GM21576 (cell line): ENCODE data around the gene GCNT2.
"Not testable (repeated sequence)": the region's sequence is repeated elsewhere in the genome, so short reads cannot be mapped to it uniquely, and the experiment has no call there.

Experiments
- ATAC-seq: cut with Tn5 transposase; IDR thresholded peaks from one replicate; pipeline ENCODE4 v1.9.1; 2021; ENCODE audit warnings: mild to moderate bottlenecking, moderate library complexity; ENCODE audit not compliant: unreplicated experiment

The GCNT2 gene

GRCh38 chr6:10577112-10577511 lies 56.0 kb downstream of the GCNT2 start:
- no peak for ATAC-seq

- ATAC-seq = no peak
These were observed 57.6 kb downstream of the GCNT2 start for GRCh38 chr6:10578723-10579122.

GRCh38 chr6:10579803-10580202 lies 58.7 kb downstream of the GCNT2 start:
- no peak for ATAC-seq

GRCh38 chr6:10580570-10580969 lies 59.4 kb downstream of the GCNT2 start:
- no peak for ATAC-seq

GRCh38 chr6:10581402-10581801 lies 60.3 kb downstream of the GCNT2 start:
- ATAC-seq = not testable (repeated sequence)

GRCh38 chr6:10582774-10583508 lies 61.8 kb downstream of the GCNT2 start:
- ATAC-seq = no peak

- no peak for ATAC-seq
These were observed 62.4 kb downstream of the GCNT2 start for GRCh38 chr6:10583509-10583901.

GRCh38 chr6:10584607-10585006 lies 63.5 kb downstream of the GCNT2 start:
- no peak for ATAC-seq

GRCh38 chr6:10585209-10585845 lies 64.2 kb downstream of the GCNT2 start:
- no peak for ATAC-seq

- ATAC-seq = no peak
These were observed 65.2 kb downstream of the GCNT2 start for GRCh38 chr6:10586302-10586701.

- no peak for ATAC-seq
These were observed 66.7 kb downstream of the GCNT2 start for GRCh38 chr6:10587656-10588406.

GRCh38 chr6:10588562-10589428 lies 67.6 kb downstream of the GCNT2 start:
- ATAC-seq = no peak

GRCh38 chr6:10589429-10589727 lies 68.2 kb downstream of the GCNT2 start:
- ATAC-seq = no peak

- no peak for ATAC-seq
These were observed 68.8 kb downstream of the GCNT2 start for GRCh38 chr6:10589983-10590382.

- ATAC-seq = no peak
These were observed 70.4 kb downstream of the GCNT2 start for GRCh38 chr6:10591422-10592160.

GRCh38 chr6:10595731-10596664 lies 74.8 kb downstream of the GCNT2 start:
- ATAC-seq = no peak

GRCh38 chr6:10597499-10598001 lies 76.4 kb downstream of the GCNT2 start:
- ATAC-seq = no peak

- no peak for ATAC-seq
These were observed 77.2 kb downstream of the GCNT2 start for GRCh38 chr6:10598084-10598960.
